ENCODE data around the gene KDM6A.
A peak's percentile ranks its signal among the peaks of the same experiment; 100 is the strongest.
"Not testable (repeated sequence)": the region's sequence is repeated elsewhere in the genome, so short reads cannot be mapped to it uniquely, and the experiment has no call there.

Gene KDM6A

GRCh38 chrX:45056428-45057145 lies 183.6 kb downstream of the KDM6A start:
- H3K4me3 ChIP-seq (ENCODE audit: low read depth, low read length) = no peak overlapping the region
- DNase-seq (ENCODE audit: low read depth) = no peak
- TF ChIP-seq CTCF (conservative IDR thresholded peaks at IDR 0.05; ENCODE audit: low read depth, low read length) = no peak

GRCh38 chrX:45059906-45060305 lies 186.9 kb downstream of the KDM6A start:
- H3K4me3 ChIP-seq (ENCODE audit: low read depth, low read length); DNase-seq (ENCODE audit: low read depth): not testable (repeated sequence)

GRCh38 chrX:45063319-45064095 lies 190.5 kb downstream of the KDM6A start:
- DNase-seq (ENCODE audit: low read depth) = peak; percentile 29
- no peak for TF ChIP-seq CTCF (conservative IDR thresholded peaks at IDR 0.05; ENCODE audit: low read depth, low read length)
- no peak overlapping the region for H3K4me3 ChIP-seq (ENCODE audit: low read depth, low read length)

- no peak overlapping the region for H3K4me3 ChIP-seq (ENCODE audit: low read depth, low read length)
- TF ChIP-seq CTCF (conservative IDR thresholded peaks at IDR 0.05; ENCODE audit: low read depth, low read length) = no peak
- peak; percentile 9 for DNase-seq (ENCODE audit: low read depth)
These were observed 195.6 kb downstream of the KDM6A start for GRCh38 chrX:45068569-45068968.

- TF ChIP-seq CTCF (conservative IDR thresholded peaks at IDR 0.05; ENCODE audit: low read depth, low read length) = peak; percentile 64
- peak; percentile 75 for DNase-seq (ENCODE audit: low read depth)
- no peak overlapping the region for H3K4me3 ChIP-seq (ENCODE audit: low read depth, low read length)
These were observed 197.4 kb downstream of the KDM6A start for GRCh38 chrX:45070116-45071007.

GRCh38 chrX:45073011-45073410 lies 200.0 kb downstream of the KDM6A start:
- not testable (repeated sequence) for H3K4me3 ChIP-seq (ENCODE audit: low read depth, low read length); DNase-seq (ENCODE audit: low read depth)

- peak; percentile 5 for DNase-seq (ENCODE audit: low read depth)
- H3K4me3 ChIP-seq (ENCODE audit: low read depth, low read length) = no peak overlapping the region
- no peak for TF ChIP-seq CTCF (conservative IDR thresholded peaks at IDR 0.05; ENCODE audit: low read depth, low read length)
These were observed 204.9 kb downstream of the KDM6A start for GRCh38 chrX:45077748-45078424.

Data from choroid plexus epithelial cell (primary cell).